ENCODE results near the gene KPNB1.

KPNB1 gene

GRCh38 chr17:47698749-47699535 lies 49.2 kb downstream of the KPNB1 start (continued):
- TF ChIP-seq ZNF600 (tag by site-specific recombination; IDR thresholded peaks at IDR 0.05), result peak; percentile 36; the same call in 1 of the 2 replicates
- peak; percentile 80 for TF ChIP-seq CTCF (tag by site-specific recombination; IDR thresholded peaks at IDR 0.05)
- no peak for TF ChIP-seq ZNF324 (tag by site-specific recombination; IDR thresholded peaks at IDR 0.05)
- TF ChIP-seq INSM2 (tag by site-specific recombination; IDR thresholded peaks at IDR 0.05), result no peak
- no peak; the same call in 1 of the 2 replicates for TF ChIP-seq ZBTB48 (tag by site-specific recombination; IDR thresholded peaks at IDR 0.05)
- no peak for TF ChIP-seq ZNF148 (tag by site-specific recombination; IDR thresholded peaks at IDR 0.05; ENCODE audit: borderline replicate concordance)
- no peak for TF ChIP-seq MEIS1 (CRISPR knock-in tag; IDR thresholded peaks at IDR 0.05; ENCODE audit: borderline replicate concordance)
- peak; percentile 97 for TF ChIP-seq PRDM10 (tag by site-specific recombination; IDR thresholded peaks at IDR 0.05)
- no peak for TF ChIP-seq TRIM28 (IDR thresholded peaks at IDR 0.05; ENCODE audit: borderline replicate concordance, low read length)
- TF ChIP-seq ZSCAN4 (tag by site-specific recombination; IDR thresholded peaks at IDR 0.05), result no peak
- TF ChIP-seq ZNF341 (tag by site-specific recombination; IDR thresholded peaks at IDR 0.05; ENCODE audit: low read depth), result no peak
- TF ChIP-seq ZXDB (tag by site-specific recombination; IDR thresholded peaks at IDR 0.05), result no peak
- no peak for TF ChIP-seq ZNF350 (tag by site-specific recombination; IDR thresholded peaks at IDR 0.05)
- TF ChIP-seq ZNF214 (tag by site-specific recombination; IDR thresholded peaks at IDR 0.05; ENCODE audit: borderline replicate concordance), result no peak
- TF ChIP-seq ZSCAN18 (tag by site-specific recombination; IDR thresholded peaks at IDR 0.05), result no peak
- TF ChIP-seq ZNF391 (tag by site-specific recombination; IDR thresholded peaks at IDR 0.05; ENCODE audit: borderline replicate concordance, low read depth), result no peak
- TF ChIP-seq ZBTB49 (tag by site-specific recombination; IDR thresholded peaks at IDR 0.05; ENCODE audit: low read depth), result no peak
- TF ChIP-seq GLIS1 (tag by site-specific recombination; IDR thresholded peaks at IDR 0.05), result no peak
- no peak for TF ChIP-seq ZNF513 (tag by site-specific recombination; IDR thresholded peaks at IDR 0.05)
- TF ChIP-seq ZNF529 (tag by site-specific recombination; IDR thresholded peaks at IDR 0.05; ENCODE audit: insufficient replicate concordance), result no peak
- no peak for TF ChIP-seq ZNF19 (tag by site-specific recombination; IDR thresholded peaks at IDR 0.05; ENCODE audit: low read depth)
- TF ChIP-seq ZNF266 (tag by site-specific recombination; IDR thresholded peaks at IDR 0.05; ENCODE audit: low read depth), result no peak
